NB4 (cell line): ENCODE results near the gene HYDIN.

Experiments used
- POLR2A ChIP-seq: IDR thresholded peaks from 2 replicates; pipeline ENCODE4 v1.6.1; 2011; ENCODE audit warnings: mild to moderate bottlenecking; ENCODE audit not compliant: insufficient read length; ENCODE audit errors: extremely low read depth
- TF ChIP-seq, protein P1 (sequence below): IDR thresholded peaks from one replicate; pipeline ENCODE4 v1.5.1; 2012; ENCODE audit warnings: low read depth, low read length

GRCh38 chr16:70766176-70766575 lies 464.3 kb downstream of the HYDIN start:
- TF ChIP-seq, protein P1, sequence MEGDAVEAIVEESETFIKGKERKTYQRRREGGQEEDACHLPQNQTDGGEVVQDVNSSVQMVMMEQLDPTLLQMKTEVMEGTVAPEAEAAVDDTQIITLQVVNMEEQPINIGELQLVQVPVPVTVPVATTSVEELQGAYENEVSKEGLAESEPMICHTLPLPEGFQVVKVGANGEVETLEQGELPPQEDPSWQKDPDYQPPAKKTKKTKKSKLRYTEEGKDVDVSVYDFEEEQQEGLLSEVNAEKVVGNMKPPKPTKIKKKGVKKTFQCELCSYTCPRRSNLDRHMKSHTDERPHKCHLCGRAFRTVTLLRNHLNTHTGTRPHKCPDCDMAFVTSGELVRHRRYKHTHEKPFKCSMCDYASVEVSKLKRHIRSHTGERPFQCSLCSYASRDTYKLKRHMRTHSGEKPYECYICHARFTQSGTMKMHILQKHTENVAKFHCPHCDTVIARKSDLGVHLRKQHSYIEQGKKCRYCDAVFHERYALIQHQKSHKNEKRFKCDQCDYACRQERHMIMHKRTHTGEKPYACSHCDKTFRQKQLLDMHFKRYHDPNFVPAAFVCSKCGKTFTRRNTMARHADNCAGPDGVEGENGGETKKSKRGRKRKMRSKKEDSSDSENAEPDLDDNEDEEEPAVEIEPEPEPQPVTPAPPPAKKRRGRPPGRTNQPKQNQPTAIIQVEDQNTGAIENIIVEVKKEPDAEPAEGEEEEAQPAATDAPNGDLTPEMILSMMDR: no peak
- TF ChIP-seq POLR2A: no peak
